H1 (cell line): ENCODE data around the gene PTPN3. TPM values are rescaled to one million over a fixed set of nuclear protein-coding genes. Genes with fewer than 3 reads are reported as not detected.

Experiments used
- FOSL1 ChIP-seq: IDR thresholded peaks from 2 replicates; pipeline ENCODE4 v1.6.1; 2011; ENCODE audit warnings: mild to moderate bottlenecking, low read depth, low read length, moderate library complexity; ENCODE audit not compliant: insufficient read depth
- KDM1A ChIP-seq: fragments of 200-600, 300-600 bp; sonication (generic); IDR thresholded peaks from 2 replicates; pipeline ENCODE4 v1.7.1; 2016; ENCODE audit warnings: mild to moderate bottlenecking, low read length, borderline replicate concordance
- SRF ChIP-seq: IDR thresholded peaks from 2 replicates; pipeline ENCODE4 v1.6.1; 2011; ENCODE audit warnings: mild to moderate bottlenecking, low read depth, low read length, moderate library complexity
- TCF12 ChIP-seq: IDR thresholded peaks from 2 replicates; pipeline ENCODE4 v1.6.1; 2011; ENCODE audit warnings: low read depth, mild to moderate bottlenecking, low read length
- polyA plus RNA-seq, 7 experiments: library from polyadenylated mRNA; depleted of rRNA in 3 of 7; stranded (reverse) in 5 of 7; unstranded in 2 of 7; fragments of >200 nt in 5 of 7; fragments of 200-250 nt in 2 of 7; gene quantifications; 1 replicate in 5 of 7; 2 replicates in 1 of 7; 4 replicates in 1 of 7; pipeline versions ENCODE4 v1.2.1 to v1.2.3, GENCODE V29; 2011 to 2013; ENCODE audit warnings: missing spikeins in 2 of 7, mixed read lengths in 2 of 7
- total RNA-seq: library from RNA; stranded (reverse); fragmentation: NEBNext Ultra II Directional; extraction: Animal tissue kit (Norgen Biotek cat#: 25700); gene quantifications from 2 replicates; pipeline ENCODE4 v1.2.1, GENCODE V29; 2021
- TF ChIP-seq, protein P1 (sequence below): fragments of 300-600 bp; sonication (generic); IDR thresholded peaks from 2 replicates; pipeline ENCODE4 v1.7.1; 2012; ENCODE audit warnings: low read length, moderate library complexity, mild to moderate bottlenecking, inconsistent platforms; ENCODE audit not compliant: insufficient replicate concordance

Gene PTPN3
- total and polyA plus RNA-seq, 2 of the 8 experiments (the other 6 are each of a cell fraction or from before 2014, with no cell fraction given) = 2.9 to 3.7 TPM

DNA sequence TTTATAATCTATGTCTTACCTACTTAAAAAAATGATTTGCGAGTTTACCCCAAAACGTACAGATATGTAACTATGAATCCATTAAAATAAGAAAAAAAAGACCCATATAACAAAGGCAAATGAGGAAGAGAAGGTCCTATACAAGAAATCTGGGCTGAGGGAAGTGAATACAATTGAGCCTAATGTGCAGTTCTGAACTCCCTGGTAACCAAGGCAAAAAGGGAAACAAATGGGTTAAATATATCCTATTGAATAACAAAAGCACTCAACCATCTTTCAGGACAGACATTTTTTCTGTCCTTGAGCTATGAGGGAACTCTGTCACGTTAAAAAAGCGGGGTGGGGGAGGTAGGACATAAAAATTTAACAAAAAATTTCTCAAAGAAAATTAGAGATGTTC lies 78.6 kb downstream of the PTPN3 start (continued):
- TF ChIP-seq, protein P1, sequence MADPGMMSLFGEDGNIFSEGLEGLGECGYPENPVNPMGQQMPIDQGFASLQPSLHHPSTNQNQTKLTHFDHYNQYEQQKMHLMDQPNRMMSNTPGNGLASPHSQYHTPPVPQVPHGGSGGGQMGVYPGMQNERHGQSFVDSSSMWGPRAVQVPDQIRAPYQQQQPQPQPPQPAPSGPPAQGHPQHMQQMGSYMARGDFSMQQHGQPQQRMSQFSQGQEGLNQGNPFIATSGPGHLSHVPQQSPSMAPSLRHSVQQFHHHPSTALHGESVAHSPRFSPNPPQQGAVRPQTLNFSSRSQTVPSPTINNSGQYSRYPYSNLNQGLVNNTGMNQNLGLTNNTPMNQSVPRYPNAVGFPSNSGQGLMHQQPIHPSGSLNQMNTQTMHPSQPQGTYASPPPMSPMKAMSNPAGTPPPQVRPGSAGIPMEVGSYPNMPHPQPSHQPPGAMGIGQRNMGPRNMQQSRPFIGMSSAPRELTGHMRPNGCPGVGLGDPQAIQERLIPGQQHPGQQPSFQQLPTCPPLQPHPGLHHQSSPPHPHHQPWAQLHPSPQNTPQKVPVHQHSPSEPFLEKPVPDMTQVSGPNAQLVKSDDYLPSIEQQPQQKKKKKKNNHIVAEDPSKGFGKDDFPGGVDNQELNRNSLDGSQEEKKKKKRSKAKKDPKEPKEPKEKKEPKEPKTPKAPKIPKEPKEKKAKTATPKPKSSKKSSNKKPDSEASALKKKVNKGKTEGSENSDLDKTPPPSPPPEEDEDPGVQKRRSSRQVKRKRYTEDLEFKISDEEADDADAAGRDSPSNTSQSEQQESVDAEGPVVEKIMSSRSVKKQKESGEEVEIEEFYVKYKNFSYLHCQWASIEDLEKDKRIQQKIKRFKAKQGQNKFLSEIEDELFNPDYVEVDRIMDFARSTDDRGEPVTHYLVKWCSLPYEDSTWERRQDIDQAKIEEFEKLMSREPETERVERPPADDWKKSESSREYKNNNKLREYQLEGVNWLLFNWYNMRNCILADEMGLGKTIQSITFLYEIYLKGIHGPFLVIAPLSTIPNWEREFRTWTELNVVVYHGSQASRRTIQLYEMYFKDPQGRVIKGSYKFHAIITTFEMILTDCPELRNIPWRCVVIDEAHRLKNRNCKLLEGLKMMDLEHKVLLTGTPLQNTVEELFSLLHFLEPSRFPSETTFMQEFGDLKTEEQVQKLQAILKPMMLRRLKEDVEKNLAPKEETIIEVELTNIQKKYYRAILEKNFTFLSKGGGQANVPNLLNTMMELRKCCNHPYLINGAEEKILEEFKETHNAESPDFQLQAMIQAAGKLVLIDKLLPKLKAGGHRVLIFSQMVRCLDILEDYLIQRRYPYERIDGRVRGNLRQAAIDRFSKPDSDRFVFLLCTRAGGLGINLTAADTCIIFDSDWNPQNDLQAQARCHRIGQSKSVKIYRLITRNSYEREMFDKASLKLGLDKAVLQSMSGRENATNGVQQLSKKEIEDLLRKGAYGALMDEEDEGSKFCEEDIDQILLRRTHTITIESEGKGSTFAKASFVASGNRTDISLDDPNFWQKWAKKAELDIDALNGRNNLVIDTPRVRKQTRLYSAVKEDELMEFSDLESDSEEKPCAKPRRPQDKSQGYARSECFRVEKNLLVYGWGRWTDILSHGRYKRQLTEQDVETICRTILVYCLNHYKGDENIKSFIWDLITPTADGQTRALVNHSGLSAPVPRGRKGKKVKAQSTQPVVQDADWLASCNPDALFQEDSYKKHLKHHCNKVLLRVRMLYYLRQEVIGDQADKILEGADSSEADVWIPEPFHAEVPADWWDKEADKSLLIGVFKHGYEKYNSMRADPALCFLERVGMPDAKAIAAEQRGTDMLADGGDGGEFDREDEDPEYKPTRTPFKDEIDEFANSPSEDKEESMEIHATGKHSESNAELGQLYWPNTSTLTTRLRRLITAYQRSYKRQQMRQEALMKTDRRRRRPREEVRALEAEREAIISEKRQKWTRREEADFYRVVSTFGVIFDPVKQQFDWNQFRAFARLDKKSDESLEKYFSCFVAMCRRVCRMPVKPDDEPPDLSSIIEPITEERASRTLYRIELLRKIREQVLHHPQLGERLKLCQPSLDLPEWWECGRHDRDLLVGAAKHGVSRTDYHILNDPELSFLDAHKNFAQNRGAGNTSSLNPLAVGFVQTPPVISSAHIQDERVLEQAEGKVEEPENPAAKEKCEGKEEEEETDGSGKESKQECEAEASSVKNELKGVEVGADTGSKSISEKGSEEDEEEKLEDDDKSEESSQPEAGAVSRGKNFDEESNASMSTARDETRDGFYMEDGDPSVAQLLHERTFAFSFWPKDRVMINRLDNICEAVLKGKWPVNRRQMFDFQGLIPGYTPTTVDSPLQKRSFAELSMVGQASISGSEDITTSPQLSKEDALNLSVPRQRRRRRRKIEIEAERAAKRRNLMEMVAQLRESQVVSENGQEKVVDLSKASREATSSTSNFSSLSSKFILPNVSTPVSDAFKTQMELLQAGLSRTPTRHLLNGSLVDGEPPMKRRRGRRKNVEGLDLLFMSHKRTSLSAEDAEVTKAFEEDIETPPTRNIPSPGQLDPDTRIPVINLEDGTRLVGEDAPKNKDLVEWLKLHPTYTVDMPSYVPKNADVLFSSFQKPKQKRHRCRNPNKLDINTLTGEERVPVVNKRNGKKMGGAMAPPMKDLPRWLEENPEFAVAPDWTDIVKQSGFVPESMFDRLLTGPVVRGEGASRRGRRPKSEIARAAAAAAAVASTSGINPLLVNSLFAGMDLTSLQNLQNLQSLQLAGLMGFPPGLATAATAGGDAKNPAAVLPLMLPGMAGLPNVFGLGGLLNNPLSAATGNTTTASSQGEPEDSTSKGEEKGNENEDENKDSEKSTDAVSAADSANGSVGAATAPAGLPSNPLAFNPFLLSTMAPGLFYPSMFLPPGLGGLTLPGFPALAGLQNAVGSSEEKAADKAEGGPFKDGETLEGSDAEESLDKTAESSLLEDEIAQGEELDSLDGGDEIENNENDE = no peak
- TF ChIP-seq SRF = no peak
- no peak for TF ChIP-seq TCF12
- no peak for TF ChIP-seq FOSL1
- no peak for TF ChIP-seq KDM1A
